GM18873 (cell line): ENCODE data around the gene SPNS2.
"Not testable (repeated sequence)": the region's sequence is repeated elsewhere in the genome, so short reads cannot be mapped to it uniquely, and the experiment has no call there.

Experiments used
- ATAC-seq: cut with Tn5 transposase; IDR thresholded peaks from one replicate; pipeline ENCODE4 v1.9.1; 2021; ENCODE audit warnings: mild to moderate bottlenecking, moderate library complexity, moderate number of reproducible peaks; ENCODE audit not compliant: unreplicated experiment, low FRiP score

The SPNS2 gene

GRCh38 chr17:4562015-4562969, 63.6 kb downstream of the SPNS2 start:
- no peak for ATAC-seq

- no peak for ATAC-seq
Measured at GRCh38 chr17:4565209-4566141, 66.8 kb downstream of the SPNS2 start.

- ATAC-seq: no peak
Measured at GRCh38 chr17:4566785-4567184, 68.1 kb downstream of the SPNS2 start.

GRCh38 chr17:4569591-4569990, 70.9 kb downstream of the SPNS2 start:
- no peak for ATAC-seq

- ATAC-seq: no peak
Measured at GRCh38 chr17:4572131-4572530, 73.5 kb downstream of the SPNS2 start.

GRCh38 chr17:4573115-4573514, 74.4 kb downstream of the SPNS2 start:
- ATAC-seq: no peak

- ATAC-seq: no peak
Measured at GRCh38 chr17:4573669-4574068, 75.0 kb downstream of the SPNS2 start.

- no peak for ATAC-seq
Measured at GRCh38 chr17:4574448-4575045, 75.9 kb downstream of the SPNS2 start.

- ATAC-seq: no peak
Measured at GRCh38 chr17:4576161-4576558, 77.5 kb downstream of the SPNS2 start.

- ATAC-seq: no peak
Measured at GRCh38 chr17:4576729-4577322, 78.1 kb downstream of the SPNS2 start.

GRCh38 chr17:4577386-4577993, 78.8 kb downstream of the SPNS2 start:
- no peak for ATAC-seq

- not testable (repeated sequence) for ATAC-seq
Measured at GRCh38 chr17:4578349-4578748, 79.7 kb downstream of the SPNS2 start.

- no peak for ATAC-seq
Measured at GRCh38 chr17:4579678-4580077, 81.0 kb downstream of the SPNS2 start.

GRCh38 chr17:4580291-4580690, 81.6 kb downstream of the SPNS2 start:
- no peak for ATAC-seq

- ATAC-seq: no peak
Measured at GRCh38 chr17:4582101-4582501, 83.4 kb downstream of the SPNS2 start.

GRCh38 chr17:4582691-4583090, 84.0 kb downstream of the SPNS2 start:
- no peak for ATAC-seq

GRCh38 chr17:4583206-4583605, 84.5 kb downstream of the SPNS2 start:
- no peak for ATAC-seq

GRCh38 chr17:4583782-4584100, 85.1 kb downstream of the SPNS2 start:
- ATAC-seq: no peak

GRCh38 chr17:4584101-4584916, 85.6 kb downstream of the SPNS2 start, which contains the start of gene SMTNL2:
SMTNL2 (plus strand) TSS chr17:4584529; CDS start chr17:4584606, 77 bp downstream.
- ATAC-seq: no peak
